ENCODE data around the gene NR1I3. TPM values are rescaled to one million over a fixed set of nuclear protein-coding genes. Genes with fewer than 3 reads are reported as not detected.

Gene NR1I3
- total RNA-seq, 4 donors from 2014 or later, result not detected

DNA sequence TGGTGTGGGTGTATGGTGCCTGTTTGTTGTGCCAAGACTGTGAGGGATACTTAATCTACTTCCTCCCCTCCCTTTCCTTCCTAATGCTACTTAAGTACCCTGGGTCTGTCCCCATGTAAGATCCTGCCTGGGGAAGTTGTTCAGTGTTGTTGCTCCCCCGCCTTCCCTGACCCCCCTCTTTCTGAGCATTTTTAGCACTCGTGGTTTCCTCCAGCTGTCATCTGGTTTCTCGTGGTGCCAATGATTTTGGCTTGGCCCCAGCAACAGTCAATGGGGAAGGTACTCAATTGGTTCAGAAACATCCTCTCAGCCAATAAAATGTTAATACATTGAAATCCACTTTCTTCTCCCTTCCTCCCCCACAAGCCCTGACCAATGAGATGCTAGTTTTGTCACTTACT lies 52.7 kb downstream of the NR1I3 start:
- Histone ChIP-seq H3K4me3 (no peak overlapping the region), H3K27me3 (no peaks in the 10 kb centered on the region), H3K9me3 (no peaks in the 10 kb centered on the region), H3K36me3 (no peaks in the 10 kb centered on the region), H3K4me1 (peaks cover 0 to 27% (median 0%) of the 10 kb centered on the region in 4 donors), H3K27ac (peak overlapping the region; percentile 70 to 76 (median 72))
- WGBS, 2 donors (ENCODE audit: low coverage in 1 of 2), result 16 to 26% methylated on average over 3 of the region's 3 CpGs
- TF ChIP-seq POLR2A (IDR thresholded peaks at IDR 0.05) (no peak), POLR2AphosphoS5 (IDR thresholded peaks at IDR 0.05) (peak in 1 of 3 donors; percentile 17)
- intact Hi-C loops (cut with DNase I; ENCODE audit: low total_unique reads), result no loop called here
- in situ Hi-C loops (cut with MboI; ENCODE audit: low pct_ligation_motif_present in 1 of 4, low pct_unique_long_range_greater_than_20kb in 1 of 4, low sequenced_read_pairs in 3 of 4), result no loop called here
- DNase-seq, result peak; percentile 83

DNA sequence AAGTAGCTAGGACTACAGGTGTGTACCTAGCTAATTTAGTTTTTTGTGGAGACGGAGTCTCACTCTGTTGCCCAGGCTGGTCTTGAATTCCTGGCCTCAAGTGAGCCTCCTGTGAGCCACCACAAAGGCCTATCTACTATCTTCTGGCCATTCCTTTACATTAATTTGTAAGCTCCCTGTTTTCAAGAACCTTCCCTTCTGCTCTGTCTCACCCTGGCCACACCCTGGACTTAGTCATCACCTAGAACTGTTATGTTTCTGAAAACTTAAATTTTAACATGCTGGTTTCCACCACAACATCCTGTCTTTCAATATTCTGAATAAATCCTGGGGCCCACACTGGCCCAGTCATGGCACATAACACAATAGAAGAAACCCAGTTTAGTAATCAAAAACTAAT lies 55.8 kb downstream of the NR1I3 start:
- peaks cover 0 to 34% (median 3%) of the 10 kb centered on the region in 4 donors for H3K4me1 ChIP-seq
- H3K27ac ChIP-seq, result peak overlapping the region; percentile 32 to 66 (median 53)
- in situ Hi-C loops (cut with MboI; ENCODE audit: low pct_ligation_motif_present in 1 of 4, low pct_unique_long_range_greater_than_20kb in 1 of 4, low sequenced_read_pairs in 3 of 4), result no loop called here
- DNase-seq, result no peak
- no peaks in the 10 kb centered on the region for H3K27me3 ChIP-seq
- WGBS, 2 donors (ENCODE audit: low coverage in 1 of 2), result 87% methylated on average over 1 of the region's 1 CpG; no CpG with 5 or more reads in 1 of the 2 donors
- H3K36me3 ChIP-seq, result no peaks in the 10 kb centered on the region
- intact Hi-C loops (cut with DNase I; ENCODE audit: low total_unique reads), result no loop called here
- TF ChIP-seq POLR2A (IDR thresholded peaks at IDR 0.05) (no peak), POLR2AphosphoS5 (IDR thresholded peaks at IDR 0.05) (no peak)
- H3K9me3 ChIP-seq, result no peaks in the 10 kb centered on the region
- no peak overlapping the region for H3K4me3 ChIP-seq

DNA sequence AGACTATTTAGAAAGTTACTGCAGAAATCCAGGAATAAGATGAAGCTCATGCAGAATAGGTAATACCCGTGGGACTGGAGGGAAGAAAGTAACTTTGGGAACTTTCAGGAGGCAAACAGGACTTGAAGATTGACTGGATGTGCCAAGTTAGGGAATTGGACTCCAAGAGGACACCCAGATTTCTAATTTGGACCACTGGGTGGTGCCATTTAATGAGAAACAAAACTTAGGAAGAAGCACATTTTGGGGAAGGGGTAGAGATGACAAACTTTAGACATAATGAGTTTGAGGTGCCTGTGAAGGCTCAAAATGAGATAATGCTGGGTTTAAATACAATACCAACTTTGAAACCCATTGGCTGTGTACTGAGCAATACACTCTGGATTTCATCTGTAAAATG lies 57.4 kb downstream of the NR1I3 start:
- no peaks in the 10 kb centered on the region for H3K36me3 ChIP-seq
- H3K4me1 ChIP-seq, result peaks cover 0 to 36% (median 15%) of the 10 kb centered on the region in 4 donors
- H3K9me3 ChIP-seq, result no peaks in the 10 kb centered on the region
- in situ Hi-C loops (cut with MboI; ENCODE audit: low pct_ligation_motif_present in 1 of 4, low pct_unique_long_range_greater_than_20kb in 1 of 4, low sequenced_read_pairs in 3 of 4) (no loop called here), intact Hi-C loops (cut with DNase I; ENCODE audit: low total_unique reads) (no loop called here)
- WGBS, 2 donors (ENCODE audit: low coverage in 1 of 2), result 20 to 81% methylated on average over 1 of the region's 1 CpG
- no peak overlapping the region for H3K27ac ChIP-seq
- TF ChIP-seq POLR2AphosphoS5 (IDR thresholded peaks at IDR 0.05) (no peak), POLR2A (IDR thresholded peaks at IDR 0.05) (no peak), EP300 (IDR thresholded peaks at IDR 0.05; ENCODE audit: low read depth) (no peak)
- TF ChIP-seq, protein P1, sequence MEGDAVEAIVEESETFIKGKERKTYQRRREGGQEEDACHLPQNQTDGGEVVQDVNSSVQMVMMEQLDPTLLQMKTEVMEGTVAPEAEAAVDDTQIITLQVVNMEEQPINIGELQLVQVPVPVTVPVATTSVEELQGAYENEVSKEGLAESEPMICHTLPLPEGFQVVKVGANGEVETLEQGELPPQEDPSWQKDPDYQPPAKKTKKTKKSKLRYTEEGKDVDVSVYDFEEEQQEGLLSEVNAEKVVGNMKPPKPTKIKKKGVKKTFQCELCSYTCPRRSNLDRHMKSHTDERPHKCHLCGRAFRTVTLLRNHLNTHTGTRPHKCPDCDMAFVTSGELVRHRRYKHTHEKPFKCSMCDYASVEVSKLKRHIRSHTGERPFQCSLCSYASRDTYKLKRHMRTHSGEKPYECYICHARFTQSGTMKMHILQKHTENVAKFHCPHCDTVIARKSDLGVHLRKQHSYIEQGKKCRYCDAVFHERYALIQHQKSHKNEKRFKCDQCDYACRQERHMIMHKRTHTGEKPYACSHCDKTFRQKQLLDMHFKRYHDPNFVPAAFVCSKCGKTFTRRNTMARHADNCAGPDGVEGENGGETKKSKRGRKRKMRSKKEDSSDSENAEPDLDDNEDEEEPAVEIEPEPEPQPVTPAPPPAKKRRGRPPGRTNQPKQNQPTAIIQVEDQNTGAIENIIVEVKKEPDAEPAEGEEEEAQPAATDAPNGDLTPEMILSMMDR (IDR thresholded peaks at IDR 0.05), result no peak
- no peak overlapping the region for H3K4me3 ChIP-seq
- H3K27me3 ChIP-seq, result no peaks in the 10 kb centered on the region
- no peak for DNase-seq

DNA sequence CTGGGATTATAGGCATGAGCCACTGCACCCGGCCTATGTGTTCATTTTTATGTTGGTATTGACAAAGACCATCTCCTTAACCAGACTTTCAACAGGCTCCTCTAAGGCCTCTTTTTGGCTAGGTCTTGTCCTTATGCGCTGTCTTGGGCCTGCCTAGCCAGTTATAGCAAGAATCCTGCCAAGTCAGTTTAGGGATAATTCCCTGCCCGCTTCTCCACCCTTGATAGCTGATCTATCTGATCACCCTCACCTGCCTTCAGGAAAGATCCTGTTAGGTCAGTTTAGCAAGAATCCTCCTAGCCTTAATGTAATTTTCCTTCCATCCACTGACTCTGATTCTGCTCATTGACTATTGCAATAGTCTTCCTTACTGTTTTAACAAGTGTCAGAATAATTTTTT lies 58.3 kb downstream of the NR1I3 start:
- 96 to 100% methylated on average over 1 to 3 of the region's 3 CpGs for WGBS, 2 donors (ENCODE audit: low coverage in 1 of 2)
- Histone ChIP-seq H3K36me3 (peaks cover 0 to 3% (median 0%) of the 10 kb centered on the region in 4 donors), H3K4me1 (peaks cover 0 to 34% (median 16%) of the 10 kb centered on the region in 4 donors), H3K27ac (no peak overlapping the region), H3K27me3 (no peaks in the 10 kb centered on the region), H3K9me3 (no peaks in the 10 kb centered on the region), H3K4me3 (no peak overlapping the region)
- DNase-seq, result no peak
- TF ChIP-seq POLR2AphosphoS5 (IDR thresholded peaks at IDR 0.05), result no peak
- TF ChIP-seq, protein P1 (IDR thresholded peaks at IDR 0.05), result no peak
- no peak for TF ChIP-seq EP300 (IDR thresholded peaks at IDR 0.05; ENCODE audit: low read depth)
- TF ChIP-seq POLR2A (IDR thresholded peaks at IDR 0.05), result no peak
- in situ Hi-C loops (cut with MboI; ENCODE audit: low pct_ligation_motif_present in 1 of 4, low pct_unique_long_range_greater_than_20kb in 1 of 4, low sequenced_read_pairs in 3 of 4) (no loop called here), intact Hi-C loops (cut with DNase I; ENCODE audit: low total_unique reads) (no loop called here)

Other genes with a start within 250 kb of the NR1I3 start
- 100 to 1,000 TPM in 2 of 4 donors, 10 to 100 TPM in 2; 91.7 to 126 (median 105) TPM for gene F11R, start 217.1 kb downstream of the NR1I3 start, total RNA-seq
- 100 to 1,000 TPM; 104 to 224 (median 191) TPM for gene TSTD1, start 199.2 kb downstream of the NR1I3 start, total RNA-seq
- gene USF1, start 192.2 kb downstream of the NR1I3 start, total RNA-seq, result 10 to 100 TPM; 34.4 to 78.2 (median 64.9) TPM
- 10 to 100 TPM in 1 of 4 donors, 1 to 10 TPM in 2, under 1 TPM in 1; 0.60 to 11.0 (median 4.4) TPM for gene ARHGAP30, start 168.3 kb downstream of the NR1I3 start, total RNA-seq
- 1 to 10 TPM in 1 of 4 donors, under 1 TPM in 2, not detected in 1; 0.37 to 4.0 (median 0.82) TPM for gene NECTIN4, start 148.6 kb downstream of the NR1I3 start, total RNA-seq
- gene KLHDC9, start 139.8 kb downstream of the NR1I3 start, total RNA-seq, result 10 to 100 TPM in 1 of 4 donors, 1 to 10 TPM in 1, under 1 TPM in 1, not detected in 1; 0.80 to 16.9 (median 8.7) TPM
- gene PFDN2, start 120.2 kb downstream of the NR1I3 start, total RNA-seq, result 10 to 100 TPM; 28.9 to 70.5 (median 45.9) TPM
- 10 to 100 TPM; 45.6 to 83.0 (median 75.4) TPM for gene NIT1, start 120.1 kb downstream of the NR1I3 start, total RNA-seq
- gene DEDD, start 105.5 kb downstream of the NR1I3 start, total RNA-seq, result 10 to 100 TPM; 30.3 to 73.7 (median 38.6) TPM
- 10 to 100 TPM; 30.1 to 96.4 (median 51.5) TPM for gene UFC1, start 84.2 kb downstream of the NR1I3 start, total RNA-seq
- 10 to 100 TPM; 19.5 to 75.9 (median 35.3) TPM for gene USP21, start 78.7 kb downstream of the NR1I3 start, total RNA-seq
- 10 to 100 TPM in 2 of 4 donors, 1 to 10 TPM in 2; 2.8 to 19.2 (median 11.8) TPM for gene PPOX, start 71.8 kb downstream of the NR1I3 start, total RNA-seq
- gene B4GALT3, start 60.7 kb downstream of the NR1I3 start, total RNA-seq, result 10 to 100 TPM in 3 of 4 donors, 1 to 10 TPM in 1; 3.0 to 71.4 (median 26.6) TPM
- 10 to 100 TPM in 2 of 4 donors, 1 to 10 TPM in 2; 1.2 to 34.8 (median 7.2) TPM for gene ADAMTS4, start 39.1 kb downstream of the NR1I3 start, total RNA-seq
- gene NDUFS2, start 35.8 kb downstream of the NR1I3 start, total RNA-seq, result 100 to 1,000 TPM in 3 of 4 donors, 10 to 100 TPM in 1; 82.6 to 209 (median 144) TPM
- 100 to 1,000 TPM in 1 of 4 donors, 10 to 100 TPM in 3; 20.9 to 194 (median 49.2) TPM for gene FCER1G, start 22.9 kb downstream of the NR1I3 start, total RNA-seq
- gene APOA2, start 14.6 kb downstream of the NR1I3 start, total RNA-seq, result not detected
- gene TOMM40L, start 12.1 kb downstream of the NR1I3 start, total RNA-seq, result 10 to 100 TPM in 2 of 4 donors, 1 to 10 TPM in 2; 5.8 to 21.4 (median 12.6) TPM
- gene PCP4L1, start 20.5 kb upstream of the NR1I3 start, total RNA-seq, result 1 to 10 TPM in 2 of 4 donors, not detected in 2; 1.8 to 2.1 TPM
- gene MPZ, start 71.8 kb upstream of the NR1I3 start, total RNA-seq, result 1 to 10 TPM; 1.4 to 3.0 (median 1.6) TPM
- gene SDHC, start 76.2 kb upstream of the NR1I3 start, total RNA-seq, result 100 to 1,000 TPM in 1 of 4 donors, 10 to 100 TPM in 3; 32.1 to 223 (median 52.5) TPM
- not detected for gene CFAP126, start 129.7 kb upstream of the NR1I3 start, total RNA-seq